Renal cortex interstitium (tissue), 15 donors: Measurements from ENCODE around the gene CCL7. TPM values are rescaled to one million over a fixed set of nuclear protein-coding genes. Genes with fewer than 3 reads are reported as not detected.
"Not testable (repeated sequence)": the region's sequence is repeated elsewhere in the genome, so short reads cannot be mapped to it uniquely, and the experiment has no call there.

Source experiments
- DNase-seq, 11 donors: peaks; one replicate each; pipeline ENCODE4 v3.0.0-alpha.2; 2013; ENCODE audit warnings: low read depth in 9 of 11, low spot score in 4 of 11; ENCODE audit errors: extremely low read depth in 1 of 11
- long read RNA-seq, 16 experiments: transcript quantifications; one replicate each; lab custom pipeline, GENCODE V29; 2026
- polyA plus RNA-seq, 3 donors: library from polyadenylated mRNA; unstranded; fragments of 120-200 nt; gene quantifications; one replicate each; pipeline ENCODE4 v1.2.1, GENCODE V29; 2013; ENCODE audit not compliant: insufficient read length in 3 of 3

Gene CCL7
- not detected for polyA plus RNA-seq
- long read RNA-seq, donor 1 = 0 reads
- long read RNA-seq, donor 2 = 0 reads
- long read RNA-seq, donor 3 = 0 reads
- long read RNA-seq, donor 4 = 0 reads
- long read RNA-seq, donor 5 = 0 reads
- long read RNA-seq, donor 6 = 0 reads
- long read RNA-seq, donor 7 = 0 reads
- long read RNA-seq, donor 8 = 0 reads
- long read RNA-seq, donor 9 = 0 reads
- long read RNA-seq, donor 10 = 0 reads
- long read RNA-seq, donor 11 = 0 reads
- long read RNA-seq, donor 12 = 0 reads
- long read RNA-seq, donor 13 = 0 reads
- long read RNA-seq, donor 14 = 0 reads
- long read RNA-seq, donor 15 = 0 reads
- long read RNA-seq, donor 16 = 0 reads

- no peak for DNase-seq
These were observed at the start of gene CCL7 for GRCh38 chr17:34269969-34270368. Gene CCL7 (plus strand): TSS chr17:34270221. CDS start chr17:34270291, 70 bp downstream.

- DNase-seq = no peak
These were observed 49.1 kb upstream of the CCL7 start for GRCh38 chr17:34220752-34221395.

- DNase-seq = no peak
These were observed 48.6 kb upstream of the CCL7 start for GRCh38 chr17:34221411-34221810.

- no peak for DNase-seq
These were observed 47.1 kb upstream of the CCL7 start for GRCh38 chr17:34222722-34223497.

- no peak for DNase-seq
These were observed 45.0 kb upstream of the CCL7 start for GRCh38 chr17:34225046-34225445.

- no peak for DNase-seq
These were observed 43.8 kb upstream of the CCL7 start for GRCh38 chr17:34226011-34226743.

- DNase-seq = no peak
These were observed 43.3 kb upstream of the CCL7 start for GRCh38 chr17:34226744-34227034.

GRCh38 chr17:34227293-34227692, 42.7 kb upstream of the CCL7 start:
- not testable (repeated sequence) for DNase-seq

GRCh38 chr17:34227707-34228106, 42.3 kb upstream of the CCL7 start:
- no peak for DNase-seq

- no peak for DNase-seq
These were observed 41.2 kb upstream of the CCL7 start for GRCh38 chr17:34228781-34229180.

GRCh38 chr17:34230342-34230741, 39.7 kb upstream of the CCL7 start:
- no peak for DNase-seq

- no peak for DNase-seq
These were observed 35.4 kb upstream of the CCL7 start for GRCh38 chr17:34234616-34235015.

GRCh38 chr17:34235389-34236028, 34.5 kb upstream of the CCL7 start:
- DNase-seq = no peak

- no peak for DNase-seq
These were observed 33.6 kb upstream of the CCL7 start for GRCh38 chr17:34236281-34236892.

- no peak for DNase-seq
These were observed 32.6 kb upstream of the CCL7 start for GRCh38 chr17:34237458-34237857.

- peak in 1 of 11 donors; percentile 39 for DNase-seq
These were observed 29.0 kb upstream of the CCL7 start for GRCh38 chr17:34241062-34241461.

- DNase-seq = no peak
These were observed 27.2 kb upstream of the CCL7 start for GRCh38 chr17:34242587-34243363.
